Activated T-helper 1 cell treated with Interleukin-2 at 50 U/mL for 16 hours (primary cell): ENCODE measurements around the gene MOV10.

Experiments
- DNase-seq: peaks from one replicate; pipeline ENCODE4 v3.0.0-alpha.2; 2020; ENCODE audit warnings: low read depth

The MOV10 gene

DNA sequence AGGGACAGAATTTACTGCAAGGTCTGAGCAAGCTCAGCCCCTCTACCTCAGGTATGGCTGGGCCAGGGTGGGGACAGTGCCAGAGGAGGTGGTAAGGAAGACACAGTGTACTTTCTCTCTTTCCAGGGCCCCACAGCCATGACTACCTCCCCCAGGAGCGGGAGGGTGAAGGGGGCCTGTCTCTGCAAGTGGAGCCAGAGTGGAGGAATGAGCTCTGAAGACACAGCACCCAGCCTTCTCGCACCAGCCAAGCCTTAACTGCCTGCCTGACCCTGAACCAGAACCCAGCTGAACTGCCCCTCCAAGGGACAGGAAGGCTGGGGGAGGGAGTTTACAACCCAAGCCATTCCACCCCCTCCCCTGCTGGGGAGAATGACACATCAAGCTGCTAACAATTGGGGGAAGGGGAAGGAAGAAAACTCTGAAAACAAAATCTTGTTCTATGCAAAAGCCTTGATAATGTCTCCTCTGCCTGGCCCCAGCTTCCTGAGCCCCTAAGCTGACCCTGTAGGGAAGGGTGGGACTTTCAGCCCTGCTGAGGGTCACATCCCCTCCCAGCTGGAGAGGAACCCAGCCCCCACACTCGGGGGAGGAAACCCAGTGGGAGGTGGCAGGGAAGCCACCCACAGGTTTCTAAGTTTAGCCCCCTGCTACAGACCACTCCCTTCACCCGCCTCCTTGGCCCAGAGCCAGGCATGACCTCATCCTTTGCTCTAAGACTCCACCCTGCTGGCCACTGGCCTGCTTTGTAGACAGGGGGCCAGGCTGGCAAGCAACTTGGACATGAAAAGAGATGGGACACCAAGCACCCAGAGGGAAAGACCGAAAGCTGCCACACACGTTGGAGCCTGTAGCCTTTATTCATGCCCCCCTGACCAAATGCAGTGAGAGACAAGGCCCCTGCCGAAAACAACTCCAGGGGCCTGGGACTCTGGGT is 26.1 kb downstream of the MOV10 start:
- peak; percentile 43 for DNase-seq

- no peak for DNase-seq
Observed at GRCh38 chr1:112701227-112702066, 27.0 kb downstream of the MOV10 start.

- DNase-seq = no peak
Observed at GRCh38 chr1:112702067-112702395, 27.6 kb downstream of the MOV10 start.

- DNase-seq = no peak
Observed at GRCh38 chr1:112702420-112703261, 28.2 kb downstream of the MOV10 start.

GRCh38 chr1:112703706-112704105 is 29.2 kb downstream of the MOV10 start:
- no peak for DNase-seq

DNA sequence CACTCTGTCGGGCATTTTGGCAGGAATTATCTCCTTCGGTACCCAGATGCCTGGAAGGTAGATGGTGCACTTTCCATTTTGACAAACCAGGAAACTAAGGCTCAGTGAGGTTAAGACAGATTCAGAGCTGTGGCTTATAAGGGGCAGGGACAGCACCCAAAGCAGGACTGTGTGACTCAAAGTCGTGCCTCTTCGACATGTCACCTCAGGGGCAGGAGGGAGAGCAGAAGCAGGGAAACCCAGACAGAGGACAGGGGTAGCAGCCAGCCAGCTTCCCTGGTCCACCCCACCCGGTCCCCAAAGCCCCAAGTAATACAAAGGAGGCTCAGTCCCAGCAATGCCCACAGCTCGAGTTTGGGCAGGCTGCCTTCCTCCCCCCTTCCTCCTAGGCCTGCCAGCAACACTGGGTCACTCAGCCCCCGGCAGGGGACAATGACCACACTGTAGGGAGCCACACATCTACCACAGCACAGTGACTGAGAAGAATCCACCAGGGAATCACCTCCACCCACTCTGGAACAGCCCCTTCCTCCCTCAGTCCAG is 30.0 kb downstream of the MOV10 start:
- DNase-seq = no peak

DNA sequence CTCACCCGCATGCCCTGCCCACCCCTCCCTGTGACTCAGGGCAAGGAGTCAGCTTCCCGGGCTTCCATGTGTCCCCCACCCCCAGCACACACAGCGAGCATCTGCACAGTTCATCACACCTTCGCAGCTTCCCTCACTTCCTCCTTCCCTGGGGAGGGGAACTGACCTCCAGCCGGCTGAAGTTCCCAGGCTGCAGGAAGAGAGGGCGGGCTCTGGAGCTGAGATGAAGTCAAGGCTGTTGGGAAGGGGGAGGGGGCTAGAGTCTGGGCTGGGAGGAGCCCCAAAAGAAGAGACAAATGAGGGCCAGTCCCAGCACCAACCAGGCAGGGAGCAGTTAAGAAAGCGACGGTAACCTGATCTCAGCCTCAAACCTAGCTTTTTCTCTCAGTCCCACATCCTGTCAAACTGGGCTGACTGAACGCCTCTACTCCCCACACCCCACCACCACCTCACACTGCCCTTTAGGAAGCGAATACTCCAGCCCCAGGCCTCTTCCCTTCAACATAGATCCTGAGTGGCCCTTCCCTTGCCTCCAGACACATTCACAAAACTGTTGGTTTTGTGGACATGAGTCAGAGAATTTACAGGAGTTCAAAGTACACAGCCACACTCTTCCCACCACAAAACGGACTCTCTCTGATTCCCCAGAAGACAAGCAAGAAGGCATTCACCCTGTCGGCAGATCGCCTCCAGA is 30.6 kb downstream of the MOV10 start:
- no peak for DNase-seq

GRCh38 chr1:112706505-112707220 is 32.2 kb downstream of the MOV10 start, which contains the start of gene RHOC:
Gene RHOC (minus strand): TSS chr1:112707127. CDS start chr1:112703799, 3,328 bp downstream.
- DNase-seq = peak; percentile 23

- peak; percentile 41 for DNase-seq
Observed at GRCh38 chr1:112707221-112708001, 33.0 kb downstream of the MOV10 start.

- no peak for DNase-seq
Observed at GRCh38 chr1:112708002-112708448, 33.6 kb downstream of the MOV10 start.

GRCh38 chr1:112708489-112708888 is 34.0 kb downstream of the MOV10 start:
- DNase-seq = no peak

GRCh38 chr1:112710159-112710558 is 35.7 kb downstream of the MOV10 start:
- DNase-seq = no peak

DNA sequence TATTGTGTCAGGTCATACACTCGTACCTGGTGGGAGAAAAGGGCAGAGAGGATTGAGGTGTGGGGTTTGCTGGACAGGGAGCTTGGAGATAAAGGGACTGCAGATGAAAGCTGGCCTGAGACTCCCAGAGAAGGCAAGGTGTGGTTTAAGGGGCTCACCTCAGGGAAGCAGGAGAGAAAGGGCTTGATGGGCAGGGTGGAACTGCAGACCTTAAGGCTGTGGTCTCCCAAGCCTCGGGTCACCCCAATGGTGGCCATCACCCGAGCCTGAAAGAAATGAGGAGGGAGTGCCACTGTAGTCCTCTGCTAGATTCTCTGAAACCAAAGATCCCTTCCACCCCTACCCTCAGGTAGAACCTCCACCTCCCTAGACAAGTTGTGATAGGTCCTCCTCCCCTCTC is 36.1 kb downstream of the MOV10 start:
- DNase-seq = no peak

DNA sequence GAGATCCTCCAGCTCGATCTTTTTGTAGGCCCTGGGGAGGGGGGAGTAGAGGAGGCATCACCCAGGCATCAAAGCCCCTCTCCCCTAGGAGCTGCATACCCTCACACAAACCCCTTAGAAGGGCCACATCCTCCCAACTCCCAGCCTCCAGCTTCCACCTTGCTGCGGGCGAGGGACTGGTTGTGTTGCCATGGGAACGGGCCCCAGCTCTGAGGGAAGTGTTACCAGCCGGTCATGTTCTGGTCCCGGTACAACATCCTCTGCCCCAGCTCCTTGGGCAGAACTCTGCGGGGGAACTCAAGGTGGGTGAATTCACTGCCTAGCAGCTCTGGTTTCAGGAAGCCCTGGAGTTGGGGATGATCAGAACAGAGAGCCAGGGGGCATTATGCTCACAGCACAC is 36.6 kb downstream of the MOV10 start:
- no peak for DNase-seq

- no peak for DNase-seq
Observed at GRCh38 chr1:112711670-112712069, 37.2 kb downstream of the MOV10 start.

GRCh38 chr1:112712191-112712590 is 37.7 kb downstream of the MOV10 start:
- DNase-seq = no peak

GRCh38 chr1:112712701-112713128 is 38.3 kb downstream of the MOV10 start:
- DNase-seq = no peak

DNA sequence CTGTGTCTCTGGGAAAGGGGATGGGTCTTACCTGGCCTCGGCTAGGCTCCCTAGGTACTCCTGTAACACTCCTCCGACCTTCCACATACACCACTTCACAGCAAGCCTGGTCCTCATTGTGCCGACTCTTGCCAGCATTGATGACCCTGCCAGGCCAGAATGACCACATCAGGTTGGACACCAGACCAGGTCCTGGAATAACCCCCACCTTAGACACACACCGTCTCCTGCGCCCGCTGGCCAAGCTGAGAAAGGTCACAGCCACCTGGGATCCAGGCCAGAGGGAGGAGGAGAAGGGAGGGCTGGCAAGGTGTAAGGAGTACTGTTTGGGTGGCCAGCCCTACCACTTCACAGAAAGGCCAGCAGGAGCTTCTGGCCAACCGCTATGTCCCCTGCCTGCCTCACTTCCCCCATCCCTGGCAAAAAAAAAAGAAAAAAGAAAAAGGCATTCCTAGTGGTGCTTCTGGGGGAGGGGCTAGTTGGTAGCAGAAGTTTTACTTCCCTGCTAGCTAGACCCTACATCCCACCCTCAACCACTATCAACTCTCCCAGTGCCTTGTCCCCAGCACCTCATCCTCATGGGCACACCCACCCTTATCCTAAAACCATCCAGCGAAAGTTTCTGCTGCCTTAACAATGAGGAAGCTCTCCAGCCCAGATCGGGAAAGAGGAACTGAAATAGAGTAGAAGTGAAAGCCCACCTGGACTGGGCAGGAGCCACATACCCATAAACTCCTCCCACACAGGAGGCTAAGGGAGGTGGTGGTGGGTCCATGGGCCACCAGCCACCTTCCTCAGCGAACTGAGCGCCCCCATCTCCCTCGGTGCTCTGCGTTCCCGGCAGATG is 39.2 kb downstream of the MOV10 start:
- no peak for DNase-seq
